ENCODE data around the gene NDUFS4.

NDUFS4 gene

GRCh38 chr5:53560506-53561191 is at the start of gene NDUFS4:
Gene NDUFS4 (plus strand): TSS chr5:53560639. CDS start chr5:53560663, 24 bp downstream.
- Histone ChIP-seq H3K36me3 (ENCODE audit: low read length) (no peaks in the 10 kb centered on the region), H3F3A (ENCODE audit: insufficient read depth) (0 out of 2 replicates have a peak, but pooled peaks cover 5% of the 10 kb centered on the region), H3K79me2 (ENCODE audit: insufficient read depth, low read length) (peaks cover 51% of the 10 kb centered on the region), H3K9ac (ENCODE audit: low read length) (peak within 1 kb of the TSS; percentile 85), H3K27ac (ENCODE audit: low read depth, low read length) (peak within 1 kb of the TSS; percentile 61), H4K20me1 (ENCODE audit: low read depth, low read length) (no peaks in the 10 kb centered on the region), H3K4me3 (ENCODE audit: insufficient read depth, low read length, poor library complexity, severe bottlenecking) (peak within 1 kb of the TSS; percentile 88), H3K4me2 (ENCODE audit: low read depth, low read length, poor library complexity, severe bottlenecking) (peak within 1 kb of the TSS; percentile 98), H3K9me2 (replicated peaks; ENCODE audit: insufficient read depth, low read length) (no peaks in the 10 kb centered on the region), H3K27me3 (ENCODE audit: low read length) (no peaks in the 10 kb centered on the region), H3K9me3 (ENCODE audit: insufficient read depth, low read length) (no peaks in the 10 kb centered on the region), H2AFZ (ENCODE audit: low read depth, low read length, severe bottlenecking) (peak within 1 kb of the TSS; percentile 97)
- no peak for TF ChIP-seq EZH2phosphoT487 (conservative IDR thresholded peaks at IDR 0.05; ENCODE audit: low read length)

GRCh38 chr5:53512539-53512938 is 47.9 kb upstream of the NDUFS4 start:
- no peak overlapping the region for H3K4me2 ChIP-seq (ENCODE audit: low read depth, low read length, poor library complexity, severe bottlenecking)
- no peaks in the 10 kb centered on the region for H3K9me2 ChIP-seq (replicated peaks; ENCODE audit: insufficient read depth, low read length)
- H4K20me1 ChIP-seq (ENCODE audit: low read depth, low read length): no peaks in the 10 kb centered on the region
- no peak overlapping the region for H3K27ac ChIP-seq (ENCODE audit: low read depth, low read length)
- no peaks in the 10 kb centered on the region for H3K79me2 ChIP-seq (ENCODE audit: insufficient read depth, low read length)
- no peak for TF ChIP-seq CTCF (IDR thresholded peaks at IDR 0.05; ENCODE audit: insufficient read depth, low read length, poor library complexity, severe bottlenecking)
- no peak for TF ChIP-seq EZH2phosphoT487 (conservative IDR thresholded peaks at IDR 0.05; ENCODE audit: low read length)
- H3K36me3 ChIP-seq (ENCODE audit: low read length): no peaks in the 10 kb centered on the region
- no peak overlapping the region for H2AFZ ChIP-seq (ENCODE audit: low read depth, low read length, severe bottlenecking)
- H3F3A ChIP-seq (ENCODE audit: insufficient read depth): no peaks in the 10 kb centered on the region
- peaks cover 7% of the 10 kb centered on the region; the same call in 1 of the 2 replicates for H3K9me3 ChIP-seq (ENCODE audit: insufficient read depth, low read length)
- no peak overlapping the region for H3K4me3 ChIP-seq (ENCODE audit: insufficient read depth, low read length, poor library complexity, severe bottlenecking)
- H3K9ac ChIP-seq (ENCODE audit: low read length): no peak overlapping the region
- H3K27me3 ChIP-seq (ENCODE audit: low read length): no peaks in the 10 kb centered on the region

- no peaks in the 10 kb centered on the region for H3K9me2 ChIP-seq (replicated peaks; ENCODE audit: insufficient read depth, low read length)
- H2AFZ ChIP-seq (ENCODE audit: low read depth, low read length, severe bottlenecking): no peak overlapping the region
- H3K36me3 ChIP-seq (ENCODE audit: low read length): no peaks in the 10 kb centered on the region
- no peak overlapping the region for H3K4me2 ChIP-seq (ENCODE audit: low read depth, low read length, poor library complexity, severe bottlenecking)
- no peak overlapping the region for H3K4me3 ChIP-seq (ENCODE audit: insufficient read depth, low read length, poor library complexity, severe bottlenecking)
- no peak overlapping the region for H3K27ac ChIP-seq (ENCODE audit: low read depth, low read length)
- no peaks in the 10 kb centered on the region for H3K27me3 ChIP-seq (ENCODE audit: low read length)
- H3K79me2 ChIP-seq (ENCODE audit: insufficient read depth, low read length): no peaks in the 10 kb centered on the region
- H3F3A ChIP-seq (ENCODE audit: insufficient read depth): no peaks in the 10 kb centered on the region
- no peaks in the 10 kb centered on the region for H3K9me3 ChIP-seq (ENCODE audit: insufficient read depth, low read length)
- H4K20me1 ChIP-seq (ENCODE audit: low read depth, low read length): no peaks in the 10 kb centered on the region
- TF ChIP-seq CTCF (IDR thresholded peaks at IDR 0.05; ENCODE audit: insufficient read depth, low read length, poor library complexity, severe bottlenecking): no peak
- TF ChIP-seq EZH2phosphoT487 (conservative IDR thresholded peaks at IDR 0.05; ENCODE audit: low read length): no peak
- H3K9ac ChIP-seq (ENCODE audit: low read length): no peak overlapping the region
Measured at GRCh38 chr5:53515988-53516387, 44.5 kb upstream of the NDUFS4 start.

- no peaks in the 10 kb centered on the region for H3K9me3 ChIP-seq (ENCODE audit: insufficient read depth, low read length)
- H3K79me2 ChIP-seq (ENCODE audit: insufficient read depth, low read length): no peaks in the 10 kb centered on the region
- no peak overlapping the region for H3K4me2 ChIP-seq (ENCODE audit: low read depth, low read length, poor library complexity, severe bottlenecking)
- no peaks in the 10 kb centered on the region for H4K20me1 ChIP-seq (ENCODE audit: low read depth, low read length)
- H3K27ac ChIP-seq (ENCODE audit: low read depth, low read length): no peak overlapping the region
- TF ChIP-seq EZH2phosphoT487 (conservative IDR thresholded peaks at IDR 0.05; ENCODE audit: low read length): no peak
- no peak for TF ChIP-seq CTCF (IDR thresholded peaks at IDR 0.05; ENCODE audit: insufficient read depth, low read length, poor library complexity, severe bottlenecking)
- no peak overlapping the region for H3K4me3 ChIP-seq (ENCODE audit: insufficient read depth, low read length, poor library complexity, severe bottlenecking)
- H3K27me3 ChIP-seq (ENCODE audit: low read length): no peaks in the 10 kb centered on the region
- no peaks in the 10 kb centered on the region for H3F3A ChIP-seq (ENCODE audit: insufficient read depth)
- H3K9me2 ChIP-seq (replicated peaks; ENCODE audit: insufficient read depth, low read length): no peaks in the 10 kb centered on the region
- no peak overlapping the region for H3K9ac ChIP-seq (ENCODE audit: low read length)
- no peak overlapping the region for H2AFZ ChIP-seq (ENCODE audit: low read depth, low read length, severe bottlenecking)
- H3K36me3 ChIP-seq (ENCODE audit: low read length): no peaks in the 10 kb centered on the region
Measured at GRCh38 chr5:53520813-53521212, 39.6 kb upstream of the NDUFS4 start.
